ENCODE results near the gene LRRC51. TPM values are rescaled to one million over a fixed set of nuclear protein-coding genes. Genes with fewer than 3 reads are reported as not detected.

Gene LRRC51
- total RNA-seq, 1 donor from 2014 or later: 12.9 TPM

GRCh38 chr11:72112978-72113808, 32.5 kb downstream of the LRRC51 start:
- no peaks in the 10 kb centered on the region for H3K36me3 ChIP-seq
- TF ChIP-seq CTCF (IDR thresholded peaks at IDR 0.05): no peak
- peaks cover 3 to 10% of the 10 kb centered on the region in 2 donors for H3K4me1 ChIP-seq
- no peaks in the 10 kb centered on the region for H3K9me3 ChIP-seq
- peak overlapping the region; percentile 95 to 97 for H3K27ac ChIP-seq
- DNase-seq (ENCODE audit: low spot score in 2 of 2): no peak
- intact Hi-C loops (cut with DNase I): loop anchor here (1.0 to 5.0 kb wide), 7 partner anchors 10 to 326 kb away; partner anchors contain the start of genes CLPB, LAMTOR1, LRRC51 and NUMA1
- H3K27me3 ChIP-seq: no peaks in the 10 kb centered on the region
- H3K4me3 ChIP-seq: peak overlapping the region; percentile 69 to 77

GRCh38 chr11:72114570-72114969, 33.9 kb downstream of the LRRC51 start:
- no peak for TF ChIP-seq CTCF (IDR thresholded peaks at IDR 0.05)
- Histone ChIP-seq H3K9me3 (no peaks in the 10 kb centered on the region), H3K36me3 (no peaks in the 10 kb centered on the region), H3K4me1 (peaks cover 3 to 10% of the 10 kb centered on the region in 2 donors), H3K4me3 (no peak overlapping the region), H3K27me3 (no peaks in the 10 kb centered on the region), H3K27ac (no peak overlapping the region)
- intact Hi-C loops (cut with DNase I): loop anchor here (5.0 kb wide), 1 partner anchor 318 kb away; the partner anchor contains the start of gene CLPB
- no peak for DNase-seq (ENCODE audit: low spot score in 2 of 2)

GRCh38 chr11:72116019-72116755, 35.5 kb downstream of the LRRC51 start:
- Histone ChIP-seq H3K4me1 (peaks cover 3 to 10% of the 10 kb centered on the region in 2 donors), H3K4me3 (no peak overlapping the region), H3K27ac (no peak overlapping the region), H3K9me3 (no peaks in the 10 kb centered on the region), H3K27me3 (no peaks in the 10 kb centered on the region), H3K36me3 (no peaks in the 10 kb centered on the region)
- intact Hi-C loops (cut with DNase I): no loop called here
- DNase-seq (ENCODE audit: low spot score in 2 of 2): peak in 1 of 2 donors; percentile 13
- TF ChIP-seq CTCF (IDR thresholded peaks at IDR 0.05): no peak

- H3K4me3 ChIP-seq: no peak overlapping the region
- TF ChIP-seq CTCF (IDR thresholded peaks at IDR 0.05): no peak
- DNase-seq (ENCODE audit: low spot score in 2 of 2): peak in 1 of 2 donors; percentile 34
- intact Hi-C loops (cut with DNase I): no loop called here
- H3K27me3 ChIP-seq: no peaks in the 10 kb centered on the region
- no peaks in the 10 kb centered on the region for H3K36me3 ChIP-seq
- H3K27ac ChIP-seq: no peak overlapping the region
- H3K9me3 ChIP-seq: no peaks in the 10 kb centered on the region
- no peaks in the 10 kb centered on the region for H3K4me1 ChIP-seq
These were observed 38.5 kb downstream of the LRRC51 start for GRCh38 chr11:72119198-72119597.

- Histone ChIP-seq H3K4me1 (no peaks in the 10 kb centered on the region), H3K4me3 (no peak overlapping the region), H3K9me3 (no peaks in the 10 kb centered on the region), H3K36me3 (no peaks in the 10 kb centered on the region), H3K27ac (no peak overlapping the region), H3K27me3 (no peaks in the 10 kb centered on the region)
- TF ChIP-seq CTCF (IDR thresholded peaks at IDR 0.05): no peak
- DNase-seq (ENCODE audit: low spot score in 2 of 2): no peak
- intact Hi-C loops (cut with DNase I): no loop called here
These were observed 40.3 kb downstream of the LRRC51 start for GRCh38 chr11:72120930-72121329.
